H1 (cell line): ENCODE measurements around the gene TYRP1. TPM values are rescaled to one million over a fixed set of nuclear protein-coding genes. Genes with fewer than 3 reads are reported as not detected.

Experiments
- CBX8 ChIP-seq: fragments of 300-800, 300-1000 bp; sonication (generic); IDR thresholded peaks from 2 replicates; pipeline ENCODE4 v1.7.1; 2016; ENCODE audit warnings: low read depth, low read length, borderline replicate concordance
- polyA plus RNA-seq, 7 experiments: library from polyadenylated mRNA; depleted of rRNA in 3 of 7; stranded (reverse) in 5 of 7; unstranded in 2 of 7; fragments of >200 nt in 5 of 7; fragments of 200-250 nt in 2 of 7; gene quantifications; 1 replicate in 5 of 7; 2 replicates in 1 of 7; 4 replicates in 1 of 7; pipeline versions ENCODE4 v1.2.1 to v1.2.3, GENCODE V29; 2011 to 2013; ENCODE audit warnings: missing spikeins in 2 of 7, mixed read lengths in 2 of 7
- total RNA-seq: library from RNA; stranded (reverse); fragmentation: NEBNext Ultra II Directional; extraction: Animal tissue kit (Norgen Biotek cat#: 25700); gene quantifications from 2 replicates; pipeline ENCODE4 v1.2.1, GENCODE V29; 2021

TYRP1 gene
- total and polyA plus RNA-seq, 2 of the 8 experiments (the other 6 are each of a cell fraction or from before 2014, with no cell fraction given): 0.15 TPM; not detected in 1

- no peak for TF ChIP-seq CBX8
Measured at GRCh38 chr9:12735665-12736064, 42.5 kb downstream of the TYRP1 start (continued).
